Panc1 (cell line): ENCODE results near the gene ATF6B. TPM values are rescaled to one million over a fixed set of nuclear protein-coding genes. Genes with fewer than 3 reads are reported as not detected.

ENCODE experiments used
- ATAC-seq: fragments of 200-7000 bp; cut with Tn5 transposase; 2 replicates; pipeline ENCODE4 v1.9.1; 2020; ENCODE audit warnings: mild to moderate bottlenecking, moderate library complexity
- BruUV-seq: library from RNA; stranded (reverse); fragments of 400-500 nt; replicated peaks from 2 replicates; lab custom pipeline; 2021; lab: Mats Ljungman, UMichigan
- CTCF ChIA-PET: fragments of 300-600 bp; sonication (Branson Sonifier 250); formaldehyde crosslinking; loops from one replicate; lab custom pipeline; 2022; ENCODE audit warnings: antibody characterized with exemption; lab: Charles Lee
- POLR2A ChIA-PET: fragments of 300-600 bp; sonication (Branson Sonifier 250); formaldehyde crosslinking; loops from one replicate; lab custom pipeline; 2022; ENCODE audit warnings: antibody characterized with exemption; lab: Charles Lee
- DNase-seq: peaks from one replicate; pipeline ENCODE4 v3.0.0-alpha.2; 2010; ENCODE audit warnings: low read depth, low spot score
- H3K27ac ChIP-seq: 2 replicates; pipeline ENCODE4 v1.5.1; 2011; ENCODE audit warnings: mild to moderate bottlenecking, low read length, inconsistent platforms
- H3K27me3 ChIP-seq: fragments of 200-500 bp; sonication (Bioruptor generic); 2 replicates; pipeline ENCODE4 v1.6.0; 2014; ENCODE audit warnings: low read length, inconsistent platforms; ENCODE audit not compliant: control insufficient read depth, insufficient read depth
- H3K36me3 ChIP-seq: fragments of 200-500 bp; sonication (Bioruptor generic); 2 replicates; pipeline ENCODE4 v1.5.1; 2014; ENCODE audit warnings: inconsistent platforms, mild to moderate bottlenecking, low read length, moderate library complexity; ENCODE audit not compliant: control insufficient read depth, insufficient read depth
- H3K4me1 ChIP-seq: 2 replicates; pipeline ENCODE4 v1.5.1; 2011; ENCODE audit warnings: inconsistent platforms, mild to moderate bottlenecking, low read length, moderate library complexity; ENCODE audit not compliant: control insufficient read depth, insufficient read depth
- H3K4me3 ChIP-seq, 2 experiments: 2 replicates each; pipeline ENCODE4 v1.5.1; 2011 to 2012; ENCODE audit warnings: low read depth in 2 of 2, low read length in 2 of 2, mild to moderate bottlenecking in 2 of 2, inconsistent platforms in 1 of 2, moderate library complexity in 1 of 2
- H3K9me3 ChIP-seq: fragments of 200-500 bp; sonication (Bioruptor generic); 2 replicates; pipeline ENCODE4 v1.5.1; 2014; ENCODE audit warnings: low read depth, mild to moderate bottlenecking, inconsistent platforms, low read length, moderate library complexity; ENCODE audit not compliant: control insufficient read depth, insufficient read depth
- CTCF ChIP-seq: fragments of 450-650 bp; IDR thresholded peaks from 2 replicates; pipeline ENCODE4 v1.5.1; 2017; ENCODE audit warnings: mild to moderate bottlenecking
- POLR2AphosphoS5 ChIP-seq: IDR thresholded peaks from 2 replicates; pipeline ENCODE4 v1.6.1; 2012; ENCODE audit warnings: mild to moderate bottlenecking, low read depth, low read length, moderate library complexity
- REST ChIP-seq, 2 experiments: IDR thresholded peaks; 2 replicates each; pipeline ENCODE4 v1.6.1; 2011 to 2012; ENCODE audit warnings: low read depth in 2 of 2, control low read depth in 1 of 2, low read length in 1 of 2, mild to moderate bottlenecking in 1 of 2, moderate library complexity in 1 of 2; ENCODE audit not compliant: insufficient read depth in 1 of 2
- SIN3A ChIP-seq: IDR thresholded peaks from 2 replicates; pipeline ENCODE4 v1.6.1; 2012; ENCODE audit warnings: low read depth, mild to moderate bottlenecking, low read length, moderate library complexity, borderline replicate concordance; ENCODE audit not compliant: insufficient read depth
- TCF7L2 ChIP-seq: IDR thresholded peaks from 2 replicates; pipeline ENCODE4 v1.6.1; 2011; ENCODE audit warnings: mild to moderate bottlenecking, low read depth, low read length, inconsistent platforms
- in situ Hi-C: cut with HindIII; loops from 2 replicates; pipeline ENCODE4 v1.10.0; 2016; ENCODE audit warnings: low sequenced_read_pairs, low pct_unique_long_range_greater_than_20kb
- intact Hi-C: fragments of 100-400 bp; cut with micrococcal nuclease; formaldehyde crosslinking; loops from one replicate; pipeline ENCODE4 v1.10.0; 2022; ENCODE audit not compliant: unreplicated experiment
- total RNA-seq: library from RNA; stranded (reverse); gene quantifications from one replicate; pipeline ENCODE4 v1.2.1, GENCODE V29; 2021; ENCODE audit not compliant: unreplicated experiment

Gene ATF6B
- total RNA-seq, 1 experiment from 2014 or later, result 127 TPM

- ChIA-PET CTCF (interaction anchor here (0.6 kb wide), 1 partner anchor 482 kb away, joined by 4 read pairs; no protein-coding TSS in a partner anchor), POLR2A (no interaction called here)
- in situ Hi-C loops, result no loop called here
- Histone ChIP-seq H3K27ac (no peak overlapping the region), H3K36me3 (no peaks in the 10 kb centered on the region), H3K27me3 (no peaks in the 10 kb centered on the region), H3K4me3 (no peak overlapping the region), H3K4me1 (no peaks in the 10 kb centered on the region), H3K9me3 (no peaks in the 10 kb centered on the region)
- DNase-seq (no peak), ATAC-seq (no peak)
- no TSS peak for BruUV-seq
- TF ChIP-seq POLR2AphosphoS5 (no peak), TCF7L2 (no peak), REST (IDR thresholded peaks at IDR 0.05; ENCODE audit: insufficient read depth in 1 of 2, low read depth in 2 of 2, low read length in 1 of 2) (no peak), CTCF (no peak), SIN3A (no peak)
- intact Hi-C loops, result no loop called here
These were observed 48.3 kb downstream of the ATF6B start for GRCh38 chr6:32079566-32080290.

GRCh38 chr6:32076321-32076809 lies 51.7 kb downstream of the ATF6B start:
- no TSS peak for BruUV-seq
- ChIA-PET POLR2A (no interaction called here), CTCF (no interaction called here)
- intact Hi-C loops, result no loop called here
- no peak overlapping the region for H3K4me3 ChIP-seq
- no peaks in the 10 kb centered on the region for H3K4me1 ChIP-seq
- H3K9me3 ChIP-seq, result no peaks in the 10 kb centered on the region
- no peaks in the 10 kb centered on the region for H3K36me3 ChIP-seq
- TF ChIP-seq SIN3A (no peak), REST (IDR thresholded peaks at IDR 0.05; ENCODE audit: insufficient read depth in 1 of 2, low read depth in 2 of 2, low read length in 1 of 2) (no peak), CTCF (no peak), TCF7L2 (no peak), POLR2AphosphoS5 (no peak)
- H3K27me3 ChIP-seq, result no peaks in the 10 kb centered on the region
- DNase-seq, result no peak
- ATAC-seq, result no peak
- H3K27ac ChIP-seq, result no peak overlapping the region
- in situ Hi-C loops, result no loop called here
